ENCODE data around the gene TBC1D30.
"Not testable (repeated sequence)": the region's sequence is repeated elsewhere in the genome, so short reads cannot be mapped to it uniquely, and the experiment has no call there.

TBC1D30 gene, protein sequence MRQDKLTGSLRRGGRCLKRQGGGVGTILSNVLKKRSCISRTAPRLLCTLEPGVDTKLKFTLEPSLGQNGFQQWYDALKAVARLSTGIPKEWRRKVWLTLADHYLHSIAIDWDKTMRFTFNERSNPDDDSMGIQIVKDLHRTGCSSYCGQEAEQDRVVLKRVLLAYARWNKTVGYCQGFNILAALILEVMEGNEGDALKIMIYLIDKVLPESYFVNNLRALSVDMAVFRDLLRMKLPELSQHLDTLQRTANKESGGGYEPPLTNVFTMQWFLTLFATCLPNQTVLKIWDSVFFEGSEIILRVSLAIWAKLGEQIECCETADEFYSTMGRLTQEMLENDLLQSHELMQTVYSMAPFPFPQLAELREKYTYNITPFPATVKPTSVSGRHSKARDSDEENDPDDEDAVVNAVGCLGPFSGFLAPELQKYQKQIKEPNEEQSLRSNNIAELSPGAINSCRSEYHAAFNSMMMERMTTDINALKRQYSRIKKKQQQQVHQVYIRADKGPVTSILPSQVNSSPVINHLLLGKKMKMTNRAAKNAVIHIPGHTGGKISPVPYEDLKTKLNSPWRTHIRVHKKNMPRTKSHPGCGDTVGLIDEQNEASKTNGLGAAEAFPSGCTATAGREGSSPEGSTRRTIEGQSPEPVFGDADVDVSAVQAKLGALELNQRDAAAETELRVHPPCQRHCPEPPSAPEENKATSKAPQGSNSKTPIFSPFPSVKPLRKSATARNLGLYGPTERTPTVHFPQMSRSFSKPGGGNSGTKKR
- 0.19 to 0.67 (median 0.36) reads per million in 9 experiments for total RNA-seq

DNA sequence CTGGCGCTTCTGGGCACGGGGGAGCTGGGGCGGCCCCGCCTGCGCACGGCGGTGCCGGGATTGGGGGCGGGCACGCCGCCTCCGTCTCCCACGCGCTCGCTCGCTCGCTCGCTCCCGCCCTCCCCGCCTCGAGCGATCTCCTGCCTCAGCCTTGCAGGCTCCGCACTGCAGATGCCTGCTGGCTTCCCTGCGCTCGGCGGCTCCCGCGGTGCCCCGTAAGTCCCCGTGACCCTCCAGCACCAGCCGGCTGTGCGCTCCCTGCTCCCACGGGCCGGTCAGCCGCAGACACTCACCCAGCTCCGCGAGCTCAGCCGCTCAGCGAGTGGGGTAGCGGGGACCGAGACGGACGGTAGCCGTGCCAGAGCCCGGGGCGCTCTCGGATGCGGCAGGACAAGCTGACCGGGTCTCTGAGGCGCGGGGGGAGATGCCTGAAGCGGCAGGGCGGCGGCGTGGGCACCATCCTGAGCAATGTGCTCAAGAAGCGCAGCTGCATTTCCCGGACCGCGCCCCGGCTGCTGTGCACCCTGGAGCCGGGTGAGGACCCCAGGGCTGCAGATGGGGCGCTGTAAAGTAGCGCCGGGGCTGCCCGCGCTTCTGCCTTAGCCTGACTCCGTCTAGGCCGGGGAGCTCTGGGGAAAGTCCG is at the start of gene TBC1D30:
TSS of gene TBC1D30 (plus strand) at position 148 of the 643 bp plus-strand sequence. CDS start at position 381, 233 bp downstream.
- ATAC-seq (replicated peaks) (peak; percentile 56), DNase-seq (no peak)
- Mint-ChIP-seq H3K4me3 (peak within 1 kb of the TSS; percentile 81 to 82), H3K4me1 (ENCODE audit: low read depth in 2 of 2) (peaks cover 13 to 15% of the 10 kb centered on the region in 2 donors), H3K27ac (no peak within 1 kb of the TSS), H3K36me3 (ENCODE audit: insufficient read depth) (no peaks in the 10 kb centered on the region), H3K9me3 (no peaks in the 10 kb centered on the region), H3K27me3 (peaks cover 66 to 76% of the 10 kb centered on the region in 2 donors)

DNA sequence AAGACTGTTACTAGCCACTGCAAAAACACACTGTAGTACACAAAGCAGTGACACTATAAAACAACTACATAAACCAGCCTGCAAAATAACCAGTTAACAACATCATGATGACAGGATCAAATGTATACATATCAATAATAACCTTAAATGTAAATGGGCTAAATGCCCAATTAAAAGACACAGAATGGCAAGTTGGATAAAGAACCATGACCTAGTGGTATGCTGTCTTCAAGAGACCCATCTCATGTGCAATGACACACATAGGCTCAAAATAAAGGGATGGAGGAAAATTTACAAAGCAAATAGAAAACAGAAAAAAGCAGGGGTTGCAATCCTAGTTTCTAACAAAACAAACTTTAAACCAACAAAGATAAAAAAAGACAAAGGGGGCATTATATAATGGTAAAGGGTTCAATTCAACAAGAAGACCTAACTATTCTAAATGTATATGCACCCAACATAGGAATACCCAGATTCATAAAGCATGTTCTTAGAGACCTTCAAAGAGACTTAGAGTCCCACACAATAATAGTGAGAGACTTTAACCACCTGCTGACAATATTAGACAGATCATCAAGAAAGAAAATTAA is 49.2 kb upstream of the TBC1D30 start:
- not testable (repeated sequence) for H3K36me3 Mint-ChIP-seq (ENCODE audit: insufficient read depth); DNase-seq; H3K4me1 Mint-ChIP-seq (ENCODE audit: low read depth in 2 of 2); ATAC-seq (replicated peaks); H3K27ac Mint-ChIP-seq; H3K4me3 Mint-ChIP-seq
- Mint-ChIP-seq H3K9me3 (peaks cover 16% of the 10 kb centered on the region in 2 donors), H3K27me3 (peaks cover 66 to 79% of the 10 kb centered on the region in 2 donors)

DNA sequence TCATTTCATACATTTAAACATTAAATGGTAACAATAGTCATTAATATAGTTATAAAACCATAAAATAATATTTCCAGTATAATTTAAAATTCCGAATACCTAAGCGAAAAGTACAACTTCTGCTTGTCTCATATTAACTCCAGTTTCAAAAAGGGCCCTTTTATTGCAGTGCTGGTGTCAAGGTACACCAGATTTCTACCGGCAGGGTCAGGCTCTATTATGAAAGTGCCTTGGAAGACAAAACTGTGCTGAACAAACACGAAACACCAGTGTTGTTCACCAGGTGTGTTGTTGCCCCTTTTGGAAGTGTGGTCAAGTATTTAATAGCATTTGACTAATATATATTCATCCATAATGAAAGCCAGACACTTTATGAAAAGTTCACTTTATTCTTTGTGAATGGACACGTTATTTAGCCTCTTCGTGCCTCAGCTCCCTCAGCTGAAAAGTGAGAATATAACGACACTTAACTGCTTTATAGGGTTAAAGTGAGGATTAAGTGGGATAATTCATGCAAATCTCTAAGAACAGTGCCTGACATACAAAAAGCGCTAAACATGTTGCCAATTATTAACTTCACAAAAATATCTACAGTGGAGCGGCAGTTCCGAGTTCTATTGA is 45.0 kb upstream of the TBC1D30 start:
- DNase-seq (no peak), ATAC-seq (replicated peaks) (no peak)
- peaks cover 10 to 15% of the 10 kb centered on the region in 2 donors for H3K4me1 Mint-ChIP-seq (ENCODE audit: low read depth in 2 of 2)
- peaks cover 78 to 82% of the 10 kb centered on the region in 2 donors for H3K27me3 Mint-ChIP-seq
- H3K36me3 Mint-ChIP-seq (ENCODE audit: insufficient read depth), result no peaks in the 10 kb centered on the region
- no peak overlapping the region for H3K27ac Mint-ChIP-seq
- H3K4me3 Mint-ChIP-seq, result peak overlapping the region in 1 of 2 donors; percentile 74
- H3K9me3 Mint-ChIP-seq, result peaks cover 11 to 16% of the 10 kb centered on the region in 2 donors

DNA sequence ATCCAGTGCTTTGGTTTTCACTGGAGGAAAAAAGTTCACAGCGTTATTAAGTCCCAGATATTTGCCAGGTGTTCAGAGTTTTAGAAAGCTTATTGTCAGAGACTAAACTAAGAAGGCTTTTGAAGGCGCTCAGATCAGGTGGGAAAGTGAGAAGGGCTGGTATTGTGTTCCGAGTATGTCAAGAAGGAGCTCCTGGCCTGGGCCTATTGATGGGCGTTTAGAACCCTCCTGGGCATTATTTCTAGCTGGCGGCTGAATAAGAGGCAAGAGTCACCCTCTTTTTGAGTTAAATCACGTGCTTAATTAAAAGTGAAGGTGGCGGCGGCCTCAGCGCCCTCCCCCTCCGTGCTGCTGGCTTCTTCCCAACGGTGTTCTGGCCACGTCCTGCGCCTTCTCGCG is 44.3 kb upstream of the TBC1D30 start:
- Mint-ChIP-seq H3K9me3 (peaks cover 11 to 16% of the 10 kb centered on the region in 2 donors), H3K27ac (no peak overlapping the region), H3K4me1 (ENCODE audit: low read depth in 2 of 2) (peaks cover 10 to 15% of the 10 kb centered on the region in 2 donors), H3K27me3 (peaks cover 78 to 86% of the 10 kb centered on the region in 2 donors), H3K4me3 (peak overlapping the region; percentile 74 to 76), H3K36me3 (ENCODE audit: insufficient read depth) (no peaks in the 10 kb centered on the region)
- ATAC-seq (replicated peaks) (no peak), DNase-seq (no peak)

DNA sequence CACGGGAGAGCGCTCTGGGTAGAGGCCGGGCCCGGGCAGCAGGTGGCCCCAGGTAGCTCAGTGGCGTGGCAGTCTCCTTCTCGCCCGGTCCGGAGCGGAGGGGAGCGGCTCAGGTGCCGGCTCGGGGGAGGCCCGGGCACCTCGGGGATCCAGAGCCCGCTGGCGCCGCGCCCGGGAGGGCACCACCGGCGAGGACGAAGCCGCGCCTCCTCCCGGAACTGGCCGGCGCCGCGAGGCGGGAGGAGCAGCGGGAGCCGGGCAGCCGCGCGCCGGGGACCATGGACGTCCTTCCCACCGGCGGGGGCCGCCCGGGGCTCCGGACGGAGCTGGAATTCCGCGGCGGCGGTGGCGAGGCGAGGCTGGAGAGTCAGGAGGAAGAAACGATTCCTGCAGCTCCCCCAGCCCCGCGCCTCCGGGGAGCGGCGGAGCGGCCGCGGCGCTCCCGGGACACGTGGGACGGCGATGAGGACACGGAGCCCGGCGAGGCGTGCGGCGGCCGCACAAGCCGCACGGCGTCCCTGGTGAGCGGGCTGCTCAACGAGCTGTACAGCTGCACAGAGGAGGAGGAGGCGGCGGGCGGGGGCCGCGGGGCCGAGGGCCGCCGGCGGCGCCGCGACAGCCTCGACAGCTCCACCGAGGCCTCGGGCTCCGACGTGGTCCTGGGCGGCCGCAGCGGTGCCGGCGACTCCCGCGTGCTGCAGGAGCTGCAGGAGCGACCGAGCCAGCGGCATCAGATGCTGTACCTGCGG is 43.7 kb upstream of the TBC1D30 start:
- peak in 1 of 3 experiments; percentile 8 for DNase-seq
- peaks cover 10 to 15% of the 10 kb centered on the region in 2 donors for H3K4me1 Mint-ChIP-seq (ENCODE audit: low read depth in 2 of 2)

DNA sequence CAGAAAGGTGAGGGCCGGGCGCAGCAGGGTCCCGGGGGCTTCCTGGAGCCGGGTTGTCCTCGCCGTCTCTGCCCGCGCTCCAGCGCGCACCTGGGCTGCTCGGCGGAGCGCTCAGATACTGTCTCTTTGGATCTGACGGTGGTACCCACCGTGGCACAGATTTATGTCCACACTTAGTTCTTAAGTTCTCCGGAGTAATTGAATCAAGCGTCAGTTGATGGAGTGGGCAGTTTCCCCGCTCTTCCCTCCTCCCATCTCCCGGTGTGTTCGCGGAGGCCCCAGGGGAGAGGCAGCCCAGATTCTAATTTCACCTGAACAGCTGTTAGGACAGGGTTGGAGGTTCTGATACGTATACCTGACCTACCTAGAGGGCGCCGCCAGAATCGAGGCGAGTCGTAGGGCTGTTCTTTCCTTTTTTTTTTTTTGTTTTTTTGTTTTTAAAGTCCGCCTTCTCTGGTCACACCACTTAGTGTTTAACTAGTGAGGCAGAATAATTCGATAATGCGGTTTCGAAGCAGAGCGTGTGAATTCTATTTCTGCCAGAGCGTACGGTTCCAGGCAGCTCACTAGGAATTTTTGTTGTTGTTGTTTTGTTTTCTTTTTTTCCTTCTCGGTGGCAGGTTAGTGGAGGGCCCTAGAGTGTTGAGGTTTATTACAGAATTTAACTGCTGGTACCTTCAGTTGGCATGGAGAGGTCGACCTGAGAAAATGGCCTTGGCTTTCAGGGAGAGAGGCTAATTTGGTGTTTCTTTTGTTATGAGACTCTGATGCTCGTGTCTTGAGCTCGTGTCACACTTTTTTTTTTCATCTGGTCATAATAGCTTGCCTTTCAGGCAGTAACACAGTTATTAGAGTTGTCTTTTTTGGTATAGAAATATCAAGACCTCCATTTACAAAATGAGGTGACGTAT is 42.9 kb upstream of the TBC1D30 start:
- Mint-ChIP-seq H3K36me3 (ENCODE audit: insufficient read depth) (no peaks in the 10 kb centered on the region), H3K4me3 (peak overlapping the region; percentile 80 to 87), H3K27me3 (peaks cover 71 to 75% of the 10 kb centered on the region in 2 donors), H3K4me1 (ENCODE audit: low read depth in 2 of 2) (peaks cover 10 to 15% of the 10 kb centered on the region in 2 donors), H3K9me3 (peaks cover 4 to 9% of the 10 kb centered on the region in 2 donors), H3K27ac (no peak overlapping the region)
- DNase-seq, result no peak
- ATAC-seq (replicated peaks), result peak; percentile 44

More for the DNA sequence above, 43.7 kb upstream of the TBC1D30 start:
- Mint-ChIP-seq H3K36me3 (ENCODE audit: insufficient read depth) (no peaks in the 10 kb centered on the region), H3K9me3 (peaks cover 8 to 15% of the 10 kb centered on the region in 2 donors), H3K27me3 (peaks cover 76 to 83% of the 10 kb centered on the region in 2 donors), H3K27ac (no peak overlapping the region), H3K4me3 (peak overlapping the region; percentile 80 to 87)
- peak; percentile 56 for ATAC-seq (replicated peaks)

DNA sequence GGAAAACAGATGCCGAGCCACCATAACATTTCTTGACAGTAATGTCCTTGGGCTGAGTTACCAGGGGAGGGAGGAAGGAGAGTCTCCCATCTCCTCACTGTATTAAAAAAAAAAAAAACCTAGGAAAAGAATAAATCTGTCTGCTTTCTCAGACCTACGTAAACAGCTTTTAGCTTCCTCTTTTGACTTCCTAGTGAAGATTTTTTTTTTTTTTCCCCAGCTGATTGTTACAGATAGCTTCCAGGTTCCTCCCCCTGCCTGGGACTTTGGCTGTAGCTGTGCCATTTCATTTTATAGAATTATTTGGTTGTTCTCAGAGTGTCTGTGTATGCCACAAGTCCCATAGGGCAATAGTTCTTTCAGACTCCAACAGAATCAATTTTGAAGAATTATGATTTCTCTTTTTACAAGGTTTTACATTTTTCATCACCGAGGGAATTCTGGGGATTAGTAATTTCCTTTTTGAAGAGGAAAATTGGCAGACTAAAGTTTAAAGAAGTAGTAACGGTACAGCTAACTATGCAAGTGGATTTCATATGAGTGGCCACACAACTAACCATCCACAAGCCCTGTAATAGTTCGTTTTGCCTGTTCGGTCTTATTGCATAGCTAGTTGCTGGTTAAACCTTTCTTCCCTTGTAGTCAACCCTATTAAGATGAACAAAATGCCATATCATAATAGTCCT is 42.1 kb upstream of the TBC1D30 start:
- H3K36me3 Mint-ChIP-seq (ENCODE audit: insufficient read depth), result no peaks in the 10 kb centered on the region
- H3K27ac Mint-ChIP-seq, result no peak overlapping the region
- peak overlapping the region; percentile 80 to 87 for H3K4me3 Mint-ChIP-seq
- H3K9me3 Mint-ChIP-seq, result peaks cover 2% of the 10 kb centered on the region in 2 donors
- DNase-seq, result no peak
- peaks cover 10 to 15% of the 10 kb centered on the region in 2 donors for H3K4me1 Mint-ChIP-seq (ENCODE audit: low read depth in 2 of 2)
- peaks cover 63 to 67% of the 10 kb centered on the region in 2 donors for H3K27me3 Mint-ChIP-seq
- no peak for ATAC-seq (replicated peaks)

DNA sequence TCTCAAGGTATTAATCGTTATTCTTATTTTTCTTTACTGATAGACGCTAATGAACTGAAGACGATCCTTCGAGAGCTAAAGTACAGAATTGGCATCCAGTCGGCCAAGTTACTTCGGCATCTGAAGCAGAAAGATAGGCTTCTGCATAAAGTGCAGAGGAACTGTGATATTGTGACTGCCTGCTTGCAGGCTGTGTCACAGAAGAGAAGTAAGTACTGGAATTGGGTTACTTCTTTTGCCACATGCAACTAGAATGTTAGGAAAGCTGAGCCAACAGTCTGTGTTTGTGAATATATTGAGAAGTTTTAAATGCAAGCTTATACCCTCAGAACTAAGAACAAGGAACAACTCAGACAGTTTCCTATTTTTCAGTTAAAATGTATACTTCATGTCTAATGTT is 38.6 kb upstream of the TBC1D30 start:
- Mint-ChIP-seq H3K4me1 (ENCODE audit: low read depth in 2 of 2) (peaks cover 10 to 12% of the 10 kb centered on the region in 2 donors), H3K27me3 (peaks cover 39% of the 10 kb centered on the region in 2 donors)

DNA sequence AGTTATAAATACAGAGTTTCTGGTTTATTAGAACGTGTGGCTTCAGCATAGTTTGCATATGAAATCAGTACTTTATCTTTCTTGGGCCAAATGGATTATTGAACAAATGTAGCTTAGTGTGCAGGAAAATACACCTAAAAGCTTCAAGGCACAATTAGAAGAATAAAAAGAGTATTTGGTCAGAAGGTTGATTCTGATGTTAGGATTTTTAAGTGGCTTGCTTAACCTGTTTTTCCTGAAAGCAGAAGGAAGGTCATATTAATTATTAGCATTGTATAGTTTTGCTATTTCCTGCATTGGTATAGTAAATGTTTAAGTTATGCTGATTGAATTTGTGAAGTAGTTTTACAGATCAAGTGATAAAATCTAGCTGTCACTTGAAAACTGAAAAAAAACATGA is 34.3 kb upstream of the TBC1D30 start:
- Mint-ChIP-seq H3K27ac (no peak overlapping the region), H3K4me1 (ENCODE audit: low read depth in 2 of 2) (no peaks in the 10 kb centered on the region), H3K36me3 (ENCODE audit: insufficient read depth) (no peaks in the 10 kb centered on the region), H3K9me3 (no peaks in the 10 kb centered on the region), H3K4me3 (no peak overlapping the region), H3K27me3 (peaks cover 7 to 10% of the 10 kb centered on the region in 2 donors)
- ATAC-seq (replicated peaks) (no peak), DNase-seq (no peak)

More for the DNA sequence above, 38.6 kb upstream of the TBC1D30 start:
- no peaks in the 10 kb centered on the region for H3K9me3 Mint-ChIP-seq
- H3K4me3 Mint-ChIP-seq, result no peak overlapping the region
- no peaks in the 10 kb centered on the region for H3K36me3 Mint-ChIP-seq (ENCODE audit: insufficient read depth)
- H3K27ac Mint-ChIP-seq, result no peak overlapping the region
- DNase-seq, result no peak
- no peak for ATAC-seq (replicated peaks)

DNA sequence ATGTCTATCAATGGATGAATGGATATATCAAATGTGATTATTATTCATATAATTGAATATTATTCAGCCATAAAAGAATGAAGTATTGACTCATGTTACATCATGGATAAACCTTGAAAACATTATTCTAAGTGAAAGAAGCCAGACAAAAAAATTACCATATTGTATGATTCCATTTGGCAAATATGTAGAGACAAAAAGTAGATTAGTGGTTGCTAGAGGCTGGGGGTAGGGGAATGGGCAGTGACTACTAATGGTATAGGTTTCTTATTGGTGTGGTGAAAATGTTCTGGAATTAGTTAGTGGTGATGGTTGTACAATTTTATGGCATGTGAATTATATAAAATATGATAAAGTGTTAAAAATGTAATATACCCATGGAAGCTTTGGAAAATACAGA is 33.4 kb upstream of the TBC1D30 start:
- DNase-seq, result no peak
- Mint-ChIP-seq H3K36me3 (ENCODE audit: insufficient read depth) (no peaks in the 10 kb centered on the region), H3K9me3 (no peaks in the 10 kb centered on the region), H3K27ac (no peak overlapping the region), H3K27me3 (peaks cover under 1 to 10% of the 10 kb centered on the region in 2 donors), H3K4me3 (no peak overlapping the region), H3K4me1 (ENCODE audit: low read depth in 2 of 2) (no peaks in the 10 kb centered on the region)
- no peak for ATAC-seq (replicated peaks)

DNA sequence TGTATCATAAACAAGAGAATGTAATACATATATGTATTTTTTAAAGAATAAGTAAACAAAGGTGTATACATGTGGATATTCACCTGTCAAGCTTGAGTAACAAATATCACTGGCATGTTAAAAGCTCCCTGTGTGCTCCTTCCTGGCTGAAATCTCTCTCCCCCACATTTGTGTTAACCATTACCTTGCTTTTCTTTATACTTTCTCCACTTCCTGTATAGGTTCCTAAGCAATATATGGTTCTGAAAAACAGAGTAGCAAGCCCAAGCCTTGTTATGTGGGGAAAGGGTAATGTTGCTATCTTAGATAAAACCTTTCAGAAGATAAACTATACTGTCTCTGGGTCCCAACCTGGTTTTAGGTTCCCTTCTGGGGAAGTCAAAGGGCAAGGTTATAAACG is 32.3 kb upstream of the TBC1D30 start:
- Mint-ChIP-seq H3K27me3 (peaks cover 0 to 10% of the 10 kb centered on the region in 2 donors), H3K4me3 (no peak overlapping the region), H3K27ac (no peak overlapping the region), H3K4me1 (ENCODE audit: low read depth in 2 of 2) (no peaks in the 10 kb centered on the region), H3K36me3 (ENCODE audit: insufficient read depth) (no peaks in the 10 kb centered on the region), H3K9me3 (no peaks in the 10 kb centered on the region)
- DNase-seq, result no peak
- ATAC-seq (replicated peaks), result no peak
